Omental fat pad (tissue), 4 donors: Measurements from ENCODE around the gene TMSB4X. TPM values are rescaled to one million over a fixed set of nuclear protein-coding genes. Genes with fewer than 3 reads are reported as not detected.
"Not testable (repeated sequence)": the region's sequence is repeated elsewhere in the genome, so short reads cannot be mapped to it uniquely, and the experiment has no call there.

ENCODE experiments used
- ATAC-seq: fragments of 150-250 bp; one replicate; pipeline ENCODE4 v1.9.1; 2016; ENCODE audit warnings: mild to moderate bottlenecking, moderate library complexity; ENCODE audit not compliant: low FRiP score
- DNase-seq: peaks from one replicate; pipeline ENCODE4 v3.0.0-alpha.2; 2019; ENCODE audit warnings: low spot score
- total RNA-seq, 4 donors: library from RNA; depleted of rRNA; stranded (reverse); fragments of >200 nt; gene quantifications; one replicate each; pipeline ENCODE4 v1.1.0, GENCODE V29; 2016
- TF ChIP-seq, protein P1 (sequence below), 3 donors: fragments of 450-650 bp; IDR thresholded peaks; one replicate each; pipeline ENCODE4 v1.5.1; 2016 to 2017; ENCODE audit warnings: antibody characterized with exemption in 3 of 3, mild to moderate bottlenecking in 3 of 3, moderate library complexity in 2 of 3

Gene TMSB4X
- total RNA-seq: 1,000 to 10,000 TPM; 3,948 to 5,890 (median 5,138) TPM

DNA sequence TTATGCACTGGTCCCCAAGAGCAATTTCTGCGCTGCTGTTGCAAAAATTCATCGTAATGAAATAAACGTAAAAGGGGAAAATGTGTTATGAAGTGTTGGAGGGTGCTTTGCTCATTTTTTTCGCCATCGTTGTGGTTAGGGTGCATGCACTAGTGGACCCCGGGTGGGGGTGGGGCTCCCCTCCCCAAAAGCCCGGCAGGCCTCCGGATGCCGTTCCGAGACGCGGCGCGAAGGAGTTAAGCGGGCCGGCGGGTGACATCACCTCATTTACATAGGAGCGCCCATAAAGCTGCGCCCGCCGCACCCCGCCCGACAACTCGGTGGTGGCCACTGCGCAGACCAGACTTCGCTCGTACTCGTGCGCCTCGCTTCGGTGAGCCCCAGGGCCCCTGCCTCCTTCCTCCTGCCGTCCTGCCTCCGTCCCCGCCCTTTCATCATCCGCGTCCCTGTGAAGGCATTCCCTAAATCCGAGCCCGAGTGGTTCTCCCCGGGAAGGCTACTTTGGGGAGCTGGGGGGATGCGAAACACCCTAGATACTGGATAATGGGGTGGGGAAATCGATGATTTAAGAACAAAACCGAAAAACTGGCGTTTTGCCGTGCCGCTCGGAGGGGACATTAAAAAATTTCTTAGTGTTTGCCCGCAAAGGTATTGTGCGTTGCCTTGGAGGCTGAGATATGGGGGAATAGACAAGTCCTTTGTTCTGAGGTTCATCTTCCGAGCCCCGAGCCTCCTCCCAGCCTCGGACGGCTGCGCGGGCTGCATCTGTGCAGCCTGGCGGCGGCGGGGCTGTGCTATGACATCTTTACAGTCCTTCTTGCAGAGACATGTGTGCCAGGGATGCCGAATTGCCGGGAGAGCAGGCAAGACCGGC, at the start of gene TMSB4X:
TSS of gene TMSB4X (plus strand) at position 315 of the 874 bp plus-strand sequence.
- TF ChIP-seq, protein P1, sequence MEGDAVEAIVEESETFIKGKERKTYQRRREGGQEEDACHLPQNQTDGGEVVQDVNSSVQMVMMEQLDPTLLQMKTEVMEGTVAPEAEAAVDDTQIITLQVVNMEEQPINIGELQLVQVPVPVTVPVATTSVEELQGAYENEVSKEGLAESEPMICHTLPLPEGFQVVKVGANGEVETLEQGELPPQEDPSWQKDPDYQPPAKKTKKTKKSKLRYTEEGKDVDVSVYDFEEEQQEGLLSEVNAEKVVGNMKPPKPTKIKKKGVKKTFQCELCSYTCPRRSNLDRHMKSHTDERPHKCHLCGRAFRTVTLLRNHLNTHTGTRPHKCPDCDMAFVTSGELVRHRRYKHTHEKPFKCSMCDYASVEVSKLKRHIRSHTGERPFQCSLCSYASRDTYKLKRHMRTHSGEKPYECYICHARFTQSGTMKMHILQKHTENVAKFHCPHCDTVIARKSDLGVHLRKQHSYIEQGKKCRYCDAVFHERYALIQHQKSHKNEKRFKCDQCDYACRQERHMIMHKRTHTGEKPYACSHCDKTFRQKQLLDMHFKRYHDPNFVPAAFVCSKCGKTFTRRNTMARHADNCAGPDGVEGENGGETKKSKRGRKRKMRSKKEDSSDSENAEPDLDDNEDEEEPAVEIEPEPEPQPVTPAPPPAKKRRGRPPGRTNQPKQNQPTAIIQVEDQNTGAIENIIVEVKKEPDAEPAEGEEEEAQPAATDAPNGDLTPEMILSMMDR (IDR thresholded peaks at IDR 0.05): no peak
- ATAC-seq: peak; percentile 78

DNA sequence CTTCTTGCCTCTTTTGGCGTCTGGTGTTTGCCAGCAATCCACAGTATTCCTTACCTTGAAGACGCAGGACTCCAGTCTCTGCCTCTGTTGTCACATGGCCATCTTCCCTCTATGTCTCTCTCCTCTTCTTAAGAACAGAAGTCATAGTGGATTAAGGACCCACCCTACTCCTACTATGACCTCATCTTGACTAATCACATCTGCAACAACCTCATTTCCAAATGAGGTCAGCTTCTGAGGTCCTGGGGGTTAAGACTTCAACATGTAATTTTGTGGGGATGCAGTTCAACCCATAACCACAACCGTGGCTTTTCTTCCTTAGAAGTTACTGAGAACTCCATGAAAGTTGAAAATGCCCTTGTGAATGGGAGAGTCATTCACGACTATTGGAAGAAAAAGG, 45.2 kb upstream of the TMSB4X start:
- TF ChIP-seq, protein P1 (IDR thresholded peaks at IDR 0.05): no peak
- no peak for ATAC-seq
- no peak for DNase-seq

More for the DNA sequence above, at the start of gene TMSB4X:
- DNase-seq: peak; percentile 52

DNA sequence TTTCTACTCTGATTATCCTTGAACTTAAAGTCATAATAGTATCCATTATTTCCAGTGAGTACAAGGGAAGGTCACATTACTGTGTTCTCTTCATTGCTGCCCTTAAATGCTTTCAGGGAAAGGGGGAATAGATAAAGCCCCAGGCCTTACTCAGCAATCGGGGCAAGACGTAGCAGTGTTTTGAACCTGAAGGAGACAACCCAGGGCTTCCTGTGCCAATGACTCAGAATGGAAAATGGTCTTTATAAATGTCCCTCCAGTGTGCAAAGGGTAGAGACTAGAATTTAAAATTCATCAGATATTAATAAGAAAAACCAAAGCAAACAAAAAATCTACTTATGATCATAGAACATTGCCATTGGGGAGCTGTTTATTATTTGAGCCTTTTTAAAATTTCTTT, 44.8 kb upstream of the TMSB4X start:
- DNase-seq (no peak), ATAC-seq (no peak)
- TF ChIP-seq, protein P1 (IDR thresholded peaks at IDR 0.05): no peak

DNA sequence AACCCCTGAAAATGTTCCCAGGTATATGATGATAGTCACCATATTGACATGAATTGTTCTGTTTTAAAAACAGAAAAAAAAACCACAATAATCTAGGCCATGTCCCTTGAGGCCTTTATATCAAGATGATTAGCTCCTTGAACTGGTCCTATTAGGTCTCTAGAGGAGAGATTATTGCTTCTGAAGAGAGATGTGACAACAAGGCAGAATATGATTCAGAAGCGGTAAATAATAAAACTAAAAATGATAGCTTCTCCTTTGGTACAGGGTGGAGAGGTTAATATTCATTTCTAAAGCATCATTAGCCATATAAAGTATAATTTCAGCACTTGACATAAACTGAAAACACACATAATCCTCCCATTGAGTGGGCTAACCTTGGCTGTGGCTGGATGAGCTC, 42.7 kb upstream of the TMSB4X start:
- ATAC-seq: no peak
- DNase-seq: no peak

DNA sequence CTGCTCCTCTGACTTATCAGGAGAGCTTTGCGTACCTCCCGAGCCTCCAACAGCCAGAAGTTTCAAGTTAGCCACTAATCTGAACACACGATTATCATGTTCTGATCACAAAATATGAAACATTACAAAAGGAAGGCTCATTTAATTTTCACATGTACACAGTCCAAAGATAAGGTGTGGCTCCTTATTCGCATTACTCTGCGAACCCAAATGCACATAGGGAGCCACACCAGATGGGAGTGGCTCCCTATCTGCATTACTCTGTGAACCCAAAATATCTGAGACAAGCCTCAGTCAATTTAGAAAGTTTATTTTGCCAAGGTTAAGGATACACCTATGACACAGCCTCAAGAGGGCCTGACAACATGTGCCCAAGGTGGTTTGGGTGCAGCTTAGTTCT, 40.1 kb upstream of the TMSB4X start:
- DNase-seq (no peak), ATAC-seq (no peak)

More for the DNA sequence above, 42.7 kb upstream of the TMSB4X start:
- TF ChIP-seq, protein P1 (IDR thresholded peaks at IDR 0.05): no peak

DNA sequence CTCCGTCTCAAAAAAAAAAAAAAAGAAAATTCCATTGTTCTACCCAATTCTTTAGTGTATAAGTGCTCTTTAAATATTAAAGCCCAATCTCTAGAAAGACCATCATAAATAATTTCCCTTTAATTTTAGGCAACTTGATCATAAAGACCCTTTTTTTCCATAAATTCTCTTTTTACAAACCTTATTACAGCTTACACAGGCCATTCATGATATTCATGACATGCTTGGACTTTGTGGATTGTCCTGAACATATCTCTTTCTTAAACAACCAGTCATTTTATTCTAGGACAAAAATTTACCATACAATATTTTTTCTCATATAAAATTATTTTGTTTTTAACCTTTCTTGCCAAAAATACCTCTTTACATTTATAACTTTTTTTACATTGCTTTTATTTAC, 38.0 kb upstream of the TMSB4X start:
- DNase-seq: no peak
- no peak for ATAC-seq
- TF ChIP-seq, protein P1 (IDR thresholded peaks at IDR 0.05): no peak

More for the DNA sequence above, 40.1 kb upstream of the TMSB4X start:
- TF ChIP-seq, protein P1 (IDR thresholded peaks at IDR 0.05): no peak

DNA sequence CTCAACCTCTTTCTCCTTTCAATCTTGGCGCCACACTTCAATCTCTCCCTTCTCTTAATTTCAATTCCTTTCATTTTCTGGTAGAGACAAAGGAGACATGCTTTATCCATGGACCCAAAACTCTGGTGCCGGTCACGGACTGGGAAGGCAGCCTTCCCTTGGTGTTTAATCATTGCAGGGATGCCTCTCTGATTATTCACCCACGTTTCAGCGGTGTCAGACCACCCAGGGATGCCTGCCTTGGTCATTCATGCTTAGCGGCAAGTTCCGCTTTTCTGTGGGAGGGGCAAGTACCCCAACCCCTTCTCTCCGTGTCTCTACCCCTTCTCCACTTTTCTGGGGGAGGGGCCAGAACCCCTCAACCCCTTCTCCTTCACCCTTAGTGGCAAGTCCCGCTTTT, 34.4 kb upstream of the TMSB4X start:
- not testable (repeated sequence) for DNase-seq, ATAC-seq

DNA sequence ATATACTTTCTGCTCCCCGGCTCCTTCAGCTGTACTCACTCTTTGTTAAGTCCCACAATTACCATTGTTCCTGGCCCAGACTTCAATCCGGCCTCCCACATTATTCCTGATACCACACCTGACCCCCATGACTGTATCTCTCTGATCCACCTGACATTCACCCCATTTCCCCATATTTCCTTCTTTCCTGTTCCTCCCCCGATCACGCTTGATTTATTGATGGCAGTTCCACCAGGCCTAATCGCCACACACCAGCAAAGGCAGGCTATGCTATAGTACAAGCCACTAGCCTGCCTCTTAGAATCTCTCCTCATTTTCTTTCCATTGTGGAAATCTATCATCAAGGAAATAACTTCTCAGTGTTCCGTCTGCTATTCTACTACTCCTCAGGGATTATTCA, 31.3 kb upstream of the TMSB4X start:
- ATAC-seq, DNase-seq: not testable (repeated sequence)

DNA sequence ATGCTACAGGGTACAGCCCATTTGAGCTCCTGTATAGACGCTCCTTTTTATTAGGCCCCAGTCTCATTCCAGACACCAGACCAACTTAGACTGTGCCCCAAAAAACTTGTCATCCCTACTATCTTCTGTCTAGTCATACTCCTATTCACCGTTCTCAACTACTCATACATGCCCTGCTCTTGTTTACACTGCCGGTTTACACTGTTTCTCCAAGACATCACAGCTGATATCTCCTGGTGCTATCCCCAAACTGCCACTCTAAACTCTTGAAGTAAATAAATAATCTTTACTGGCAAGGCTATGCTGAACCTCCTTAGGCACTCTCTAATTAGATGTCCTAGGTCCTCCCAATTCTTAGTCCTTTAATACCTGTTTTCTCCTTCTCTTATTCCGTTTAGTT, 30.5 kb upstream of the TMSB4X start:
- not testable (repeated sequence) for ATAC-seq, DNase-seq
